Measurements from ENCODE around the gene PDPK1.

- TF ChIP-seq POLR2A (IDR thresholded peaks at IDR 0.05) = no peak
- no peak for TF ChIP-seq CTCF (IDR thresholded peaks at IDR 0.05 in 4 of 5, conservative IDR thresholded peaks at IDR 0.05 in 1 of 5)
These were observed 39.1 kb upstream of the PDPK1 start for GRCh38 chr16:2498531-2499253.

All from gastrocnemius medialis (tissue), 4 donors.